DMS53 treated with DMSO at 0.1 percent for 48 hours (cell line): ENCODE measurements around the gene CEP89.
"Not testable (repeated sequence)": the region's sequence is repeated elsewhere in the genome, so short reads cannot be mapped to it uniquely, and the experiment has no call there.

ENCODE experiments used
- DNase-seq: peaks from one replicate; lab custom pipeline; 2025; ENCODE audit not compliant: unreplicated experiment; lab: John Stamatoyannopoulos, UW

The CEP89 gene

DNA sequence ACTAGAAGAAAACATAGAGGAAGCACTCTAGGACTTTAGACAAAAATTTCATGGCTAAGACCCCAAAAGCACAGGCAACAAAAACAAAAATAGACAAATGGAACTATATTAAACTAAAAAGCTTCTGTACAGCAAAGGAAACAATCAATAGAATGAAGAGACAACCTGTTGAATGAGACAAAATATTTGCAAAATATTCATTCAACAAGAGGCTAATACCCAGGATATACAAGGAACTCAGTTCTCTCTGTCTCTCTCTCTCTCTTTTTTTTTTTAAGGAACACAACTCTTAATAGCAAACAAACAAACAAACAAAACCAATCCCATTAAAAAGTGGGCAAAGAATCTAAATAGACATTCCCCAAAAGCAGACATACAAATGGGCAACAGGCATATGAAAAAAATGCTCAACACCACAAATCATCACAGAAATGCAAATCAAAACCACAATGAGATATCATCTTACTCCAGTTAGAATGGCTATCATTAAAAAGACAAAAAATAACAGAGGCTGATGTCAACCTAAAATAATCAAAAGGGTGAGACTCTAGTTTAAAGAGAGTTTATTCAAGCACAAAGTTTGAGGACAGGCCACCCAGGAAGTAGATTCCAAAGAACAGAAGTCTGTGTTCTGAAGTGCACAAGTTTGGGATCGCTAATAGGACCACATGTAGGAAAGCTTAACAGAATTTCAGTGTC lies 75.1 kb downstream of the CEP89 start:
- no peak for DNase-seq

GRCh38 chr19:32895384-32895783 lies 76.4 kb downstream of the CEP89 start:
- DNase-seq: no peak

DNA sequence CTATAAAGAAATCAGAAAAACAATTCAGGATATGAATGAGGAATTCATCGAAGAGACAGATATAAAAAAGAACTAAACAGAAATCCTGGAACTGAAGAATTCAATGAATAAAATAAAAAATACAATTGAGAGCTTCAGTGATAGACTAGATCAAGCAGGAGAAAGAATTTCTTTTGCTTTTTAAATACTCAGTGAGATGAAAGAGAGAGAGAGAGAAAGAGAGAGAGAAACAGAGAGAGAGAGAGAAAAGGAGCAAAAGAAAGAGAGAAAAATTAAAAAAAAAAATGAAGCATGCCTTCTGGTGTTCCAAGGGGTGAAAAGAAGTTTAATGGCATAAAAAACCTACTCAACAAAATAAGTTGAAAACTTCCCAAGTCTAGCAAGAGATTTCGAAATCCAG lies 80.1 kb downstream of the CEP89 start:
- no peak for DNase-seq

DNA sequence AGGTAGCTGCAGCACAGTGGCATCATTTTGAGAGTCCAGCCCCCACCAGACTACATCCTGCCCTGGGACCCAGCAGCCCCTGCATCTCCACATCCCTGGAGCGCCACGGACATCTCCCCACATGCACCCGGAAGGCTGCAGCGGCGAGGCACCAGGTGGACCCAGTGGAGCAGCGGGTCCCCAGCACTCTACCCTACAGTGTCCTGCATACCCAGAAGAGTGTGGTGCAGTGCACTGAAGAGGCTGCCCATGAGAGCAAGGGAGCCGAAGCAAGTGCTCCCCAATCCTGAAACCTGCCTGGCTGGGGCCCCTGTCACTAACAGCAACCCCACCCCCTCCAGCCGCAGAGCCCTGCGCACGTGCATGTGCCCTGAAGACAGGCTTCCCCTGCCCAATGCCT lies 80.9 kb downstream of the CEP89 start:
- DNase-seq: no peak

- DNase-seq: no peak
These were observed 81.4 kb downstream of the CEP89 start for GRCh38 chr19:32890326-32890725.

- DNase-seq: no peak
These were observed 82.4 kb downstream of the CEP89 start for GRCh38 chr19:32889137-32889934.

- DNase-seq: no peak
These were observed 84.1 kb downstream of the CEP89 start for GRCh38 chr19:32887572-32888215.

DNA sequence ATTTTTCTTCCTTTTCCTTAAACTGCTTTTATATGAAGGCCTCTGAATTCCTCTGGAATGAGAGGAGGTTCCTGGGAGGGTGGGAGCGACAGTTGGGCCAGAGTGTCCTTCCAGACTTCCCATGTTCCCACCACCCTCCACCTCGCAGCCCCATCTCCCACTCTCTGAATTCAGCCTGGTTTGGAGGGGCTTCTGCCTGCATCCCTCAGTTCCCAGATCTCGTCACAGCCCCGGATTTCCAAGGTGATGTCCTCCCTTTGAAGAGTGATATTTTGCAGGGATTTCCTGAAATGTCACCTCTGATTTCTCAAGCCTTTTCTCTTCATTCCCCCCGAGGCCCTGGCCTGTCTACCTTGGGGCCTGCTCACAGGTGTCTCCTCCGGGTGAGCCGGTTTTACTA lies 85.5 kb downstream of the CEP89 start:
- no peak for DNase-seq

DNA sequence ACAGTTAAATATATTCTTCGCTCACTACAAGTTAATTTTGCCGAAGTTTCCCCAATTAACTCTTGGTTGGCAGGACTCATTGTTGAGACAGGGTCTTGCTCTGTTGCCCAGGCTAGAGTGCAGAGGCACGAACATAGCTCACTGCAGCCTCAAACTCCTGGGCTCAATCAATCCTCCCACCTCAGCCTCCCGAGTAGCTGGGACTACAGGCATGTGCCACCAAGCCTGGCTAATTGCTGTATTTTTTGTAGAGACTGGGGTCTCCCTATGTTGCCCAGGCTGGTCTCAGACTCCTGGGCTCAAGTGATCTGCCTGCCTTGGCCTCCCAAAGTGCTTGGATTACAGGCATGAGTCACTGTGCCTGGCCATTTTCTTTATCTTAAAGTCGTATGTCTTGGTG lies 86.5 kb downstream of the CEP89 start:
- not testable (repeated sequence) for DNase-seq

- DNase-seq: no peak
These were observed 90.0 kb downstream of the CEP89 start for GRCh38 chr19:32881766-32882165.

DNA sequence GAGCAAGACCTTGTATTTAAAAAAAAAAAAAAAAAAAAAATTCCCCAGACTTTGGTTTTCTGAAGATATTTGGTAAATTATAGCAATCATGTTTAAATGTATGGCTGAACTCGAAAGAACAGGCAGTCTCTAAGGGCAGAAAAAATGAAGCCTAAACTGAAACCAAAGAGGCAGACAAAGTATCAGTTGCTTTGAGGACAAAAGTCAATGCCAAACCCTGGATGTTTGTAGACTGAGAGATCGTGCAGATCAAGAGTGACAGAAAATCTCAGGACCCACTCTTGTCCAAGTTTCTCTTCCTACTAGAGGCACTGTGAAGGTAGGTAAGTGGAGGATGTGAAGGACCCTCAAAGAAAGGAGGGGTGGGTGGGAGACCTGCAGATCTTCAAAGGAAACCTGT lies 91.1 kb downstream of the CEP89 start:
- DNase-seq: no peak

- DNase-seq: no peak
These were observed 92.0 kb downstream of the CEP89 start for GRCh38 chr19:32879741-32880140.

DNA sequence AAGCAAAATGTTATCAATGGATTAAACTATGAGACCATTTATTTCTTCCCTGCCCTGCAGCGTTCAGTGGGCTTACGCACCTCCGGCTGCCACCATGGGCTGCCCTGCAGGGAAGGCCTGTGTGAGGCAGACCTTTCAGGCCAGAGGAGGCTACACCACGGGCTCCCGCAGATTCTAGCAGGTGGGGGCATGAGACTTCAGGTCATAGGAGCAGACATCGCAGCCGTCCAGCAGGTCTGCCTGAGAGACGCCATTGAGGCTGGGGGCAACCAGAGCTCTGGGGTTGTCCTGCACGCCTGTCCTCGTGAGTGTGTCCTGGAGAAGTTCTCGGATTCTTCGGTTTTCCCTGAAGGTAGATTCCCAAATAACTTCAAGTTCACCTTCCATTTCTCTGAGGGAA lies 92.8 kb downstream of the CEP89 start:
- no peak for DNase-seq

GRCh38 chr19:32877977-32878745 lies 93.6 kb downstream of the CEP89 start:
- DNase-seq: no peak

GRCh38 chr19:32877323-32877912 lies 94.3 kb downstream of the CEP89 start:
- DNase-seq: no peak

- DNase-seq: no peak
These were observed 94.9 kb downstream of the CEP89 start for GRCh38 chr19:32876919-32877285.

GRCh38 chr19:32876236-32876918 lies 95.4 kb downstream of the CEP89 start:
- no peak for DNase-seq

DNA sequence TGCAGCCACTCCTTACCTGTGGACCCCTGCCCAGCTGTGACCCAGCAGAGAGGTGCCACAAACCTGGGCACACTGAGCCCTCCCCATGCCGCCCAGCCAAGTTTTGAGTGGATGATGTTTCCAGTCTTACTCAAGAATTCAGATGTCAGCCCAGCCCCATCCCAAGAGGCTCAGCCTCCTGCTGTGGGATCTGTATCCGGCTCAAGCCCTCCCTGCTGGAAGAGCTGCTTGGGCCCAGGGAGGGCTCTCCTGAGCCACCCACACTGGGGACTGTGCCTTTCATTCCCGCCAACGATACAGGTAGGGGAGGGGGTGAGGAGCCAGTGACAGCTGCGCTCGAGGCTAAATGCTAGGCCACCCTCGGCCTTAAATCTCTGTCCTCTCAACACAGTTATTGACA lies 96.3 kb downstream of the CEP89 start:
- DNase-seq: no peak

DNA sequence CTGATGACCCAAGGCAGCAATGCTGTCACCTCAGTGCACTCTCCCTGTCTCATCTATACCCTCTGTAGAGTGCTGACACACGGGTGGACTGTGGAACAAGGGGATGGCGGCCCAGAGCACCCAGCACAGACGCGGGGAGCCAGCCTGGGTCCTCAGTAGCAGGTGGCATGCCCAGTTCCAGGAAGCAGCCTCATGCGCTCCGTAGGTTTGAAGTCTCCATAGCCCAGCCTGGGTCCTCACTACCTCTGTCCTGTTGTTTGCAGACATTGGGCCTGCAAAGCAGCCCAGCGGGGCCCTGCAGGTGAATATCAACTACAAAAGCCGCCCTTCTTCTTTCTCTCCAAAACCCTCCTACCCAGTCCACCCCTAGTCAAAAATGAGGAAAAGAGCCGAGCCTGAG lies 97.2 kb downstream of the CEP89 start:
- no peak for DNase-seq

DNA sequence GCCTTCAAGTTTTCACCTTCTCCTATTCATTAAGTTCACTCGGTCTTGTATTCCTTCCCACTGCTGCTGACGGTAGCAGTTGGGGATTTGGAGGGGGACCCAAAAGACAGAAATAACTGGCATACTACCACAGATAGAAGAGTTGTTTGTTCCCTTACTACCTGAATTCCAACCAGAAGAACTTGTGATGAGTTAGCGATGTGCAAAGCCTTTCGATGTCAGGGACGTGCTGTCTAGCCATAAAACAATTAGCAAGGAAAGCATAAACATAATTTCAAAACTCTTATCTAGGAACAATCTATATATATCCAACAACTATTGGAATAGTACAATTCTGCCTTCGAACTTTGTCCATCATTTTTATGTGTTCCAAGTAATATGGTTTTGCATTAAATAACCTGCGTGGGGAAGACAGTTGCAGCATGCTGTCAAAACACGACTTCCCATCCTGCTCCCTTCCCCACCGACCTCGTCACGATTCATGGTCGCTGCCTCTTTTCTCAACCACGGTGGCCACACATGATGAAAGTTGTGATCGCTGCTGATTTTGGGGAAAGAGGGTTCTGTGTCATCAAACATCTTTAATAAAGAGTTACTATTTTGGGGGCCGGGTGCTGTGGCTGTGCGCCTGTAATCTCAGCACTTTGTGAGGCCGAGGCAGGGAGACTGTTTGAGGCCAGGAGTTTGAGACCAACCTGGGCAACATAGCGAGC lies 98.4 kb downstream of the CEP89 start:
- no peak for DNase-seq
